Fibroblast of gingiva (primary cell): ENCODE results near the gene RIN3.

Experiments
- DNase-seq: peaks from one replicate; pipeline ENCODE4 v3.0.0-alpha.2; 2011; ENCODE audit warnings: low read depth

RIN3 gene

GRCh38 chr14:92575061-92575747, 61.6 kb downstream of the RIN3 start:
- no peak for DNase-seq

- DNase-seq: no peak
Measured at GRCh38 chr14:92575748-92576303, 62.2 kb downstream of the RIN3 start.

- no peak for DNase-seq
Measured at GRCh38 chr14:92577321-92577742, 63.8 kb downstream of the RIN3 start.

- peak; percentile 64 for DNase-seq
Measured at GRCh38 chr14:92578511-92578910, 64.9 kb downstream of the RIN3 start.

GRCh38 chr14:92579244-92579936, 65.8 kb downstream of the RIN3 start:
- DNase-seq: no peak

- no peak for DNase-seq
Measured at GRCh38 chr14:92581206-92581605, 67.6 kb downstream of the RIN3 start.

GRCh38 chr14:92581966-92582566, 68.5 kb downstream of the RIN3 start:
- no peak for DNase-seq

GRCh38 chr14:92582706-92583452, 69.3 kb downstream of the RIN3 start:
- DNase-seq: no peak

- no peak for DNase-seq
Measured at GRCh38 chr14:92584220-92584619, 70.6 kb downstream of the RIN3 start.

- peak; percentile 19 for DNase-seq
Measured at GRCh38 chr14:92584816-92585215, 71.2 kb downstream of the RIN3 start.

- peak; percentile 76 for DNase-seq
Measured at GRCh38 chr14:92585981-92586937, 72.7 kb downstream of the RIN3 start.

- no peak for DNase-seq
Measured at GRCh38 chr14:92586963-92587699, 73.5 kb downstream of the RIN3 start.

- DNase-seq: no peak
Measured at GRCh38 chr14:92587700-92588085, 74.1 kb downstream of the RIN3 start.

- peak; percentile 25 for DNase-seq
Measured at GRCh38 chr14:92589213-92589852, 75.8 kb downstream of the RIN3 start.

GRCh38 chr14:92590176-92590575, 76.6 kb downstream of the RIN3 start:
- DNase-seq: no peak

GRCh38 chr14:92590941-92591340, 77.4 kb downstream of the RIN3 start:
- no peak for DNase-seq

- no peak for DNase-seq
Measured at GRCh38 chr14:92591346-92591745, 77.8 kb downstream of the RIN3 start.

GRCh38 chr14:92595267-92595666, 81.7 kb downstream of the RIN3 start:
- DNase-seq: no peak

GRCh38 chr14:92596331-92596907, 82.8 kb downstream of the RIN3 start:
- no peak for DNase-seq
